ENCODE measurements around the gene YWHAB.
"Not testable (repeated sequence)": the region's sequence is repeated elsewhere in the genome, so short reads cannot be mapped to it uniquely, and the experiment has no call there.

The YWHAB gene

DNA sequence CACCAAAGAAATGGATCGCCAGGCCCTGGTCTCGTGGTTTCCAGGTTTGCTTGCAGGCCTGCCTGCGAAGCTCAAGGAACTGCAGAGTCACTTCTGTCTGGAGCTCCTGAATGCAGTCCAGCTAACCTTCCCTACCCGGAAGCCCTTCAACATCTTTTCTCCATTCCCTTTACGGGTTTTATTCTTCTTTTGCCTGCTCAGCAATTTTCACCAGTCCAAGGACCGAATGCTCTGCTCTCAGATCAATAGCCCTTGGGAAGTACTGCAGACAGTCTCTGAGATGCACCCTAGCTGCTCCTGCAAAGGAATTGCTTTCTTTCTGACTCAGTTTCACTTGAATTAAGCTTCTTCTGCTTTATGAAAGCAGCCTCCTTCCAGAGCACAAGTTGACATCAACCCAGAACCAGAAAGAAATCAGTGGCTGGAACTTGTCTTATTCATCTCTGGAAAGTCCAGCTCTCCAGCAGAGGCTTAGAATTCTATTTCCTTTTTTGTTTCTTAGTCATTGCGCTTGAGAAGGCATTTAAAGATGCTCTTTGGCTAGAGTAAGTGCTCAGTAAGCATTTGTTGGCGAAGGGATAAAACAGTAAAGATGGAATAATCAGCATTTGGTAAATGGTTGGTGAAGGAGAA, 18.7 kb upstream of the YWHAB start:
- DNase-seq (ENCODE audit: low read depth, low spot score) = no peak

GRCh38 chr20:44869471-44869870, 16.0 kb upstream of the YWHAB start:
- no peak for DNase-seq (ENCODE audit: low read depth, low spot score)

DNA sequence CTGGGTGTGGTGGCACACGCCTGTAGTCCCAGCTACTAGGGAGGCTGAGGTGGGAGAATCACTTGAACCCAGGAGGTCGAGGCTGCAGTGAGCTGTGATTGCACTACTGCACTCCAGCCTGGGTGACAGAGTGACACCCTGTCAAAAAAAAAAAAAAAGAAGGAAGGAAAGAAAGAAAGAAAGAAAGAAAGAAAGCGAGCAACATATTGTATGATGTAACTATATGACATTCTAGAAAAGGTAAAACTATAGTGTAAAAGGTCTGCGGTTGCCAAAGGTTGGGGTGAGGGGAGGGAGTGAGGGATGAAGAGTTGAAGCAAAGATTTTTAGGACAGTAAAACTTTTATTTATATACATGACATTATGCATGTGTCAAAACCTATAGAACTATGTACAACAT, 3.1 kb upstream of the YWHAB start:
- DNase-seq (ENCODE audit: low read depth, low spot score) = not testable (repeated sequence)

DNA sequence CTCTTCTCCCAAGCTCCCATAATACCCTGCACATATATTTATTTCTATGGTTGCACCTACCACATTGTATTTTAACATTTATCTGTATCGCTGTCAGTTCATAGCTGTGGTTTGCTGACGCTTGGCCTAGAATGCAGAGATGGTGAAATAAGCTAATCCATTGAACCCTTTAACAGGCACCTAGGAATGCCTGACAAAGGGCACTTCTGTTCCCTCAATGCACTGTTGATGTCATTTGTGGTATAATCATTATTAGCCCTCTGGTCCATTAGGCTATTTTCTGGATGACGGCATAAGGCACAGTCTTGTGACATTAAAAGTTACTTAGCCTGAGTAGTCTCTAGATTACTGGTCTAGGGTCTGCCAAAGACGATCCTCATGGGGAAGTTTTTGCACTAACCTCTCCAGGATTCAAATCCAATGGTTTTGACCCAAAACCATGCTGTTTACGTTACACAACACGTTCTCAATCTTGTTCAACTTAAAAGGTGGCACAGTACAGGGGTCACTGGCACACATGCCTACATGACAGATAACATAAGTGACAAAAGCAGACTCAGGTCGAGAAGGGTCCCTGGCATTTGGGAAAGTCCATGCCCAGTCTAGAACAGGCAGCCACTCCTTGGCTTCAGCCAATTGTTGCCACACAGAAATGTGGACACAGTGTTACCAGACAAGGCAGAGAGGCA, 2.1 kb upstream of the YWHAB start:
- DNase-seq (ENCODE audit: low read depth, low spot score) = no peak

- no peak for DNase-seq (ENCODE audit: low read depth, low spot score)
Observed at GRCh38 chr20:44884907-44885391, 556 bp upstream of the YWHAB start.

DNA sequence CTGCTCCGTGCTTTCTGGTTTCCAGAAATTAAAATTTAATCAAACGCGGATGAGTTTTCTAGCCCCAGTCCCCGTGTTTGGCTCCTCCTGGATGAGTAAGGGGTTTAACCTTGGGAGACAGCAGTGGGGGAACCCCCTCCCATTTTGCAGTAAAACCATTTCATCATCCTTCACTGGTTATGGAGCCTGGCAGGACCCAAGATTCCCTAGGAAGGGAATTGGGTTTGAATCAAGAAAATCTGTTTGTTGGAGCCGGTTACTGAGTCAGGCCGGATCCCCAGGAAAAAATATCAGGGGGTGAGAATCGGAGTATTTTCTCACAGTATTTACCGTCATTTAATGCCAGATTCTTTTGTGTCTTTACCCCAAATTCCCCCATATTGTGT, 754 bp downstream of the YWHAB start:
- DNase-seq (ENCODE audit: low read depth, low spot score) = no peak

- DNase-seq (ENCODE audit: low read depth, low spot score) = no peak
Observed at GRCh38 chr20:44886828-44887227, 1.3 kb downstream of the YWHAB start.

DNA sequence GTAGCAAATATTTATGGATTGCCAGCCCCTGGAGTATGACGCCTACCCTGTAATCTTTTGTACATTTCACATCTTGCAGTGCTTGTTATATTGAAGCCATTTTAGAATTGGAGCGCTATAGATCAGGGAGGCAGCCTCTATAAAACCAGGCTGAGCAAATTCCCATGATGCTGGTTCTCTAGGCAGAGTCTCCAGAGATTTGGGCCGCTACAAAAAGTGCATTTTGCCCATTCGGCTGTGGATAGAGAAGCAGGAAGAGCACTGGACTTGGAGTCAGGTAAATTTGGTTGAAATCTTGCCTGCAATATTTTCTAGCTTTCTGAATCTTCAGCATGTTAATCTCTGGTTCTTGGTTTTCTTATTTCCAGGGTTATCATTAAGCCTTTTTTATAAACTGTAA, 2.0 kb downstream of the YWHAB start:
- DNase-seq (ENCODE audit: low read depth, low spot score) = no peak

- DNase-seq (ENCODE audit: low read depth, low spot score) = no peak
Observed at GRCh38 chr20:44888226-44889103, 3.0 kb downstream of the YWHAB start.

GRCh38 chr20:44891826-44892225, 6.3 kb downstream of the YWHAB start:
- DNase-seq (ENCODE audit: low read depth, low spot score) = no peak

GRCh38 chr20:44894959-44895358, 9.5 kb downstream of the YWHAB start:
- no peak for DNase-seq (ENCODE audit: low read depth, low spot score)

- no peak for DNase-seq (ENCODE audit: low read depth, low spot score)
Observed at GRCh38 chr20:44896583-44896982, 11.1 kb downstream of the YWHAB start.

DNA sequence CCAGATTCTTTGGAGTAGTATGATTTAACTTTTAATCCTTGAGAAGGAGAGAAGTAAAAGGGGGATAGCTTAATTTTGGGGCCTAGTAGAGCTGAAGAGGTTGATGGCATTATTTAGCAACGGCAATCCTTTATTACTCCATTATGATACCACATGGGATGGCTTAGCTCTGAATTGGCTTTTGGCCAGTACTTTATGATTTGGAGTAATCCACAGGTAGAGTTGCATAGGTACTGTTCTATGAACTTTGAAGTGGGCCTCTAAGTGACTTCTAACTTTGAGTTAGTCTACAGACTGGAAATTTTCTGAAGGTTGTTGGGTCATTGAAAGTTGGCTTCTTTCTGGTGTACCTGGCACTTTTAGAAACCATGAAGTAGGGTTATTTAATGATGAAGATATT, 11.6 kb downstream of the YWHAB start:
- DNase-seq (ENCODE audit: low read depth, low spot score) = no peak

GRCh38 chr20:44900231-44900854, 14.8 kb downstream of the YWHAB start:
- no peak for DNase-seq (ENCODE audit: low read depth, low spot score)

DNA sequence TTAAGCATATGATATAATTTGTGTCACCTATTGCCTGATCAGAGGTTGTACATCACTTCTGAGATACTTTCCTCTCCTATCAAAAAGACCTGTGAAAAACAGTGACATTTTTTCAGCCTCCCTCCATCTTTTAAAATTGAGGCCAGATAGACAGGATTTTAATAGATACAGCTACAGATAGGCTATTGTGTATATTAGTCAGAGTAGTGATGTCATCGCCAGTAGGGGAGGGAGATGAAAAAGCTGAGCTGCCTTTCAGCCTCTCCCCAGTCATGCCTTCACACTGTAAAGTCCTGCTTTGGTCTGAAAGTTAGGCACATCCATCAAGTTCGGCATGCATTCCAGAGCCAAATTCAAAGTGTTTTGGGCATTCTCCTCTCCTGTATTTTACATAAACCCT, 16.5 kb downstream of the YWHAB start:
- DNase-seq (ENCODE audit: low read depth, low spot score) = no peak

DNA sequence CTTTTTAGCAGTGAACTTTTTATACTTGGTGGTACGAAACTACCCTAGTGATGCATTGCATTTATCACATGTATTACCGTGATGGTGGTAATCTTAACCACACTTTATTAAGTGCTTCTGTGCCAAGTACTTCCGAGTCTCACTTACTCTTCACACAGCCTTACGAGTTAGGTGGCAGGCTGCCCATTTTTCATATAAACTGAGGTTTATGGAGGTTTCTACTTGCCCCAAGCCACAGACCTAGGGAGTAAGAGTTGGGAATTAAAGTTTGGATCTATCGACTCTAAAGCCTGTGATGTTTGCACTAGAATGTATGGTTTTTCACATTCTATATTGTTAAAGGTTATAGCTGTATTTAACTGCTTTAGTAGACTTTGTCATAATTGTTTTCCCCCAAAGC, 18.9 kb downstream of the YWHAB start:
- no peak for DNase-seq (ENCODE audit: low read depth, low spot score)

DNA sequence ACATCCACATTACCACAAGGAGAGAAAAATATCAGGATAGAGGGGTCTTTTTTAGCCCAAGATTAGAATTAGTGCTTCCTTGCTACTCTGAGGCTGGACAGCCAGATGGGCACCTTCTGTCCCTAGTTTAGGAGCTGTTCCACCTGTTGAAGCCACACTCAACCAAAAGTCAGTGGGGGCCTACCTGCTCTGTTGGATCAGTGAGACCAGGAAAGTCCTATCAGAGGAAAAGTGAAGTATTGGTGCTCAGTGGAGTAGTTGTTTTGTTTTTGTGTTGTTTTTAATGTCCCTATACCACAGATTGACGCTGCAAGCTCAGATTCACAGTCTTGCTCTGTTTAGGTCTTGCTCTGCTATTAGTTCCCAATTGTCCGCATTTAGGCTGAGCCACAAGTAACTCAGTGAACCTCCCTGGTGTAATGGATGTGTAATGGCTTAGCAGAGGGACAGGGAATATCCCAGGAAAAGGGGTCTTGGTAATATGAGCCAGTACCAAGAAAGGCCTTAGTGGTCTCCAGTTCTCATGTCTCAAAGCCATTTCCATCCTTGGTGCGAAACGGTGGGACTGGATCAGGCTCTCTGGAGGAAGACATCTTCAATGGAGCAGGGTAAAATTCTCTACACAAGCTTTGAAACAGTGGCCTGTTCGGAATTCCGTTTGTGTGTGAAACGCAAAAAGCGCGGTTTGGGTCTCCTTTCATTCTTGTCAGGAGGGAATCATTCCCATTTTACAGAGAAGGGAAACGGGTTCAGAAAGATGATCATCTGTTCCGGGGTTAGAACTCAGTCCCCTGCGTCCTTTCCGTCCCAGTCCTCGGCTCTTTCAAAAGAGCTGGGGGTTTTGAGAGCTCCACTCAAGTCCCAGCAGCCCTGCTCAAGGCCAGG, 23.7 kb downstream of the YWHAB start:
- DNase-seq (ENCODE audit: low read depth, low spot score) = no peak

DNA sequence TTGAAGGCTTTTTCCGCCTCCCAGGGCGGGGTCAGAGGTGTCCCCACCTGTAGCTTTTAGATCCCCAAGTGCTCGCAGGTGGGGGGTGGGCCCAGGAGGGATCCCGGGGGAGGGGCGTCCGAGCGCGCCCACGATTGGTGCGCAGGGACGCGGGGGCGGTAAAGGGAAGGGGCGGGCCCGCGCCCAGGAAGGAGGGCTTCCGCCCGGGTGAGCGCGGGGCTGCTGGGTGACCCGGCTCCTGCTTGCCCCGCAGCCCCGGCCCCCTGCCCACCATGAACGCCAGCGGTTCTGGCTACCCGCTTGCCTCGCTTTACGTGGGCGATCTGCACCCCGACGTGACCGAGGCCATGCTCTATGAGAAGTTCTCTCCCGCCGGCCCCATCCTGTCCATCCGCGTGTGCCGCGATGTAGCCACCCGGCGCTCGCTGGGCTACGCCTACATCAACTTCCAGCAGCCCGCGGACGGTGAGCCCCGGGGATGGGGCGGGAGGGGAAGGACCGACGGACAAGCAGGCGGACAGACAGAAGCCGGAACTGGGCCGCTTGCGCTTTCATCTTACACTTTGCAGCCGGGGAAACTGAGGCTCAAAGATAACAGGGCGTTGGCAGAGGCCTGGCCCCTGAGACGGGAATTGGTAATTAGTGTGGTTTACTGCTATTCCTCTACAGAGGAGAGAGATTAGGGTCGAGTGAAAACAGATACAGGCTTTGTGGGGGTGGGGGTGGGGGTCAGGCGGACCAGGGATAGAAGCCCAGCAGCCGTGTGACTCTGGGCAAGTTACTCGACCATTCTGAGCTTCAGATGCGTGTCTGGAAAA, 24.6 kb downstream of the YWHAB start, which contains the start of gene PABPC1L:
PABPC1L (plus strand) TSS at position 189 of the 818 bp plus-strand sequence; CDS start at position 273, 84 bp downstream.
- DNase-seq (ENCODE audit: low read depth, low spot score) = no peak

- no peak for DNase-seq (ENCODE audit: low read depth, low spot score)
Observed at GRCh38 chr20:44910690-44911262, 25.3 kb downstream of the YWHAB start.
